GM23338 (cell line): ENCODE results near the gene DCLK1. TPM values are rescaled to one million over a fixed set of nuclear protein-coding genes. Genes with fewer than 3 reads are reported as not detected.

Experiments
- ATAC-seq: fragments of 200-7000 bp; cut with Tn5 transposase; 3 replicates; pipeline ENCODE4 v1.9.1; 2020
- DNase-seq: peaks from one replicate; pipeline ENCODE4 v3.0.0-alpha.2; 2015; ENCODE audit warnings: low spot score
- H2AFZ ChIP-seq: fragments of 200-600 bp; sonication (generic); 2 replicates; pipeline ENCODE4 v1.8.0; 2016; ENCODE audit warnings: antibody characterized with exemption, mild to moderate bottlenecking, moderate library complexity
- H3F3A ChIP-seq: fragments of 200-600 bp; sonication (generic); replicated peaks from 2 replicates; pipeline ENCODE4 v1.8.0; 2017; ENCODE audit warnings: antibody characterized with exemption, mixed run types, low read depth
- H3K27ac ChIP-seq: fragments of 200-600 bp; sonication (generic); 2 replicates; pipeline ENCODE4 v1.6.1; 2016; ENCODE audit warnings: low read depth
- H3K27me3 ChIP-seq: fragments of 200-600 bp; sonication (generic); 2 replicates; pipeline ENCODE4 v1.8.0; 2016; ENCODE audit warnings: mild to moderate bottlenecking, mixed run types, moderate library complexity; ENCODE audit not compliant: insufficient read depth
- H3K36me3 ChIP-seq: fragments of 200-600 bp; sonication (generic); 2 replicates; pipeline ENCODE4 v1.8.0; 2016; ENCODE audit warnings: mild to moderate bottlenecking; ENCODE audit not compliant: insufficient read depth
- H3K4me1 ChIP-seq: fragments of 200-600 bp; sonication (generic); 2 replicates; pipeline ENCODE4 v1.8.0; 2016; ENCODE audit warnings: mild to moderate bottlenecking, moderate library complexity; ENCODE audit not compliant: insufficient read depth
- H3K4me2 ChIP-seq: fragments of 200-600 bp; sonication (generic); 2 replicates; pipeline ENCODE4 v1.7.1; 2017; ENCODE audit warnings: mixed run types
- H3K4me3 ChIP-seq: fragments of 200-600 bp; sonication (generic); 2 replicates; pipeline ENCODE4 v1.6.1; 2016; ENCODE audit warnings: mixed run types
- H3K79me2 ChIP-seq: fragments of 200-600 bp; sonication (generic); replicated peaks from 2 replicates; pipeline ENCODE4 v1.8.0; 2017; ENCODE audit warnings: mild to moderate bottlenecking; ENCODE audit not compliant: insufficient read depth
- H3K9me2 ChIP-seq: fragments of 200-600 bp; sonication (generic); 2 replicates; pipeline ENCODE4 v1.8.0; 2017; ENCODE audit not compliant: insufficient read depth
- H4K20me1 ChIP-seq: fragments of 200-600 bp; sonication (generic); replicated peaks from 2 replicates; pipeline ENCODE4 v1.8.0; 2017; ENCODE audit warnings: mild to moderate bottlenecking; ENCODE audit not compliant: insufficient read depth
- H3K27ac Mint-ChIP-seq: 2 replicates; pipeline ENCODE4 v1.8.0; 2020; ENCODE audit warnings: inconsistent platforms, mild to moderate bottlenecking, moderate library complexity, mixed read lengths
- H3K27me3 Mint-ChIP-seq: 3 replicates; pipeline ENCODE4 v1.8.0; 2022; ENCODE audit warnings: low read depth, mild to moderate bottlenecking, moderate library complexity, mixed read lengths, inconsistent platforms; ENCODE audit not compliant: insufficient read depth, poor library complexity
- H3K36me3 Mint-ChIP-seq: 3 replicates; pipeline ENCODE4 v1.8.0; 2021; ENCODE audit warnings: low read depth, mild to moderate bottlenecking, inconsistent platforms, moderate library complexity, mixed read lengths
- H3K4me1 Mint-ChIP-seq: 3 replicates; pipeline ENCODE4 v1.8.0; 2020; ENCODE audit warnings: mild to moderate bottlenecking, inconsistent platforms, mixed read lengths
- H3K4me3 Mint-ChIP-seq: 3 replicates; pipeline ENCODE4 v1.8.0; 2021; ENCODE audit warnings: moderate library complexity, mild to moderate bottlenecking, inconsistent platforms, mixed read lengths
- H3K9me3 Mint-ChIP-seq: 3 replicates; pipeline ENCODE4 v1.8.0; 2020; ENCODE audit warnings: moderate library complexity, mild to moderate bottlenecking, inconsistent platforms, mixed read lengths
- CREB1 ChIP-seq: fragments of 250-450 bp; sonication (Bioruptor Pico); IDR thresholded peaks from 2 replicates; pipeline ENCODE4 v1.5.0; 2020; ENCODE audit warnings: low read depth, mild to moderate bottlenecking, moderate library complexity
- CTCF ChIP-seq, 2 experiments: fragments of 200-600 bp in 1 of 2; sonication (generic) in 1 of 2; conservative IDR thresholded peaks; 2 replicates each; pipeline versions ENCODE4 v1.5.1 to v1.6.1; 2016 to 2017; ENCODE audit warnings: antibody characterized with exemption in 2 of 2, low read depth in 2 of 2, mild to moderate bottlenecking in 2 of 2, moderate library complexity in 1 of 2
- ETS1 ChIP-seq: IDR thresholded peaks from 2 replicates; pipeline ENCODE4 v1.6.1; 2016; ENCODE audit warnings: antibody characterized with exemption
- EZH2 ChIP-seq: fragments of 200-600 bp; sonication (generic); IDR thresholded peaks from one replicate; pipeline ENCODE4 v1.8.0; 2017; ENCODE audit warnings: antibody characterized with exemption, mild to moderate bottlenecking, low read depth; ENCODE audit not compliant: unreplicated experiment
- EZH2phosphoT487 ChIP-seq: fragments of 200-600 bp; sonication (generic); IDR thresholded peaks from one replicate; pipeline ENCODE4 v1.8.1; 2018; ENCODE audit warnings: antibody characterized with exemption; ENCODE audit not compliant: unreplicated experiment
- JUNB ChIP-seq: IDR thresholded peaks from one replicate; pipeline ENCODE4 v1.6.1; 2016; ENCODE audit warnings: antibody characterized with exemption; ENCODE audit not compliant: unreplicated experiment
- NANOG ChIP-seq: IDR thresholded peaks from 2 replicates; pipeline ENCODE4 v1.6.1; 2016; ENCODE audit warnings: antibody characterized with exemption, borderline replicate concordance
- POLR2AphosphoS5 ChIP-seq: IDR thresholded peaks from 2 replicates; pipeline ENCODE4 v1.6.1; 2016; ENCODE audit warnings: antibody characterized with exemption, low read depth
- REST ChIP-seq: IDR thresholded peaks from one replicate; pipeline ENCODE4 v1.6.1; 2018; ENCODE audit warnings: antibody characterized with exemption; ENCODE audit not compliant: unreplicated experiment
- STAT1 ChIP-seq: IDR thresholded peaks from one replicate; pipeline ENCODE4 v1.6.1; 2016; ENCODE audit warnings: antibody characterized with exemption; ENCODE audit not compliant: unreplicated experiment
- ZNF331 ChIP-seq: fragments of 250-450 bp; sonication (Bioruptor Pico); IDR thresholded peaks from 2 replicates; pipeline ENCODE4 v1.5.0; 2020; ENCODE audit warnings: low read depth, mild to moderate bottlenecking, moderate library complexity
- polyA plus RNA-seq: library from polyadenylated mRNA; unstranded; fragments of >200 nt; fragmentation: Nextera tagmentation; extraction: Ambion mirVana; gene quantifications from 2 replicates; pipeline ENCODE4 v1.2.1, GENCODE V29; 2016
- total RNA-seq: library from RNA; depleted of rRNA; stranded (reverse); fragments of >200 nt; shearing (Covaris generic); gene quantifications from 2 replicates; pipeline ENCODE4 v1.2.3, GENCODE V29; 2014

DCLK1 gene
- total and polyA plus RNA-seq, 2 experiments from 2014 or later = 13.1 to 57.7 TPM

- Histone ChIP-seq H3K27me3 (no peaks in the 10 kb centered on the region), H2AFZ (no peak overlapping the region), H3K4me1 (peaks cover 14% of the 10 kb centered on the region), H3K79me2 (no peaks in the 10 kb centered on the region), H3K27ac (no peak overlapping the region), H4K20me1 (no peaks in the 10 kb centered on the region), H3K4me3 (no peak overlapping the region), H3K4me2 (no peak overlapping the region), H3F3A (no peaks in the 10 kb centered on the region), H3K36me3 (no peaks in the 10 kb centered on the region), H3K9me2 (peaks cover 10% of the 10 kb centered on the region)
- no peak for TF ChIP-seq CREB1
- no peak for TF ChIP-seq JUNB
- no peak for TF ChIP-seq EZH2phosphoT487
- no peak for ATAC-seq
- Mint-ChIP-seq H3K4me1 (peaks cover 9% of the 10 kb centered on the region), H3K9me3 (peaks cover 15% of the 10 kb centered on the region), H3K27ac (no peak overlapping the region), H3K4me3 (no peak overlapping the region), H3K27me3 (peaks cover 8% of the 10 kb centered on the region), H3K36me3 (peaks cover 14% of the 10 kb centered on the region; the same call in 1 of the 3 replicates)
- no peak for DNase-seq
These were observed 102.0 kb downstream of the DCLK1 start for GRCh38 chr13:36029166-36029565.

GRCh38 chr13:36028359-36029025 lies 102.7 kb downstream of the DCLK1 start:
- no peaks in the 10 kb centered on the region for H3K36me3 ChIP-seq
- Mint-ChIP-seq H3K36me3 (peaks cover 14% of the 10 kb centered on the region; the same call in 2 of the 3 replicates), H3K27me3 (peaks cover 8% of the 10 kb centered on the region), H3K27ac (no peak overlapping the region), H3K4me1 (peaks cover 9% of the 10 kb centered on the region), H3K4me3 (no peak overlapping the region), H3K9me3 (peaks cover 15% of the 10 kb centered on the region)
- no peaks in the 10 kb centered on the region for H3K27me3 ChIP-seq
- no peak for DNase-seq
- no peaks in the 10 kb centered on the region for H3F3A ChIP-seq
- H3K4me1 ChIP-seq = peaks cover 14% of the 10 kb centered on the region
- H3K9me2 ChIP-seq = peaks cover 10% of the 10 kb centered on the region
- no peaks in the 10 kb centered on the region for H4K20me1 ChIP-seq
- H3K27ac ChIP-seq = no peak overlapping the region
- no peak overlapping the region for H3K4me3 ChIP-seq
- no peak overlapping the region for H3K4me2 ChIP-seq
- H2AFZ ChIP-seq = no peak overlapping the region
- ATAC-seq = no peak
- no peaks in the 10 kb centered on the region for H3K79me2 ChIP-seq
- no peak for TF ChIP-seq ZNF331 (CRISPR knock-in tag)
- no peak for TF ChIP-seq EZH2phosphoT487
- TF ChIP-seq EZH2 = no peak
- TF ChIP-seq JUNB = no peak
- no peak for TF ChIP-seq CREB1
- TF ChIP-seq CTCF (conservative IDR thresholded peaks at IDR 0.05; ENCODE audit: low read depth in 2 of 2) = no peak
- TF ChIP-seq NANOG = no peak
- TF ChIP-seq REST = no peak
- no peak for TF ChIP-seq ETS1
- no peak for TF ChIP-seq POLR2AphosphoS5
- TF ChIP-seq STAT1 = no peak
